Ramos (cell line): ENCODE data around the gene NTMT2.
"Not testable (repeated sequence)": the region's sequence is repeated elsewhere in the genome, so short reads cannot be mapped to it uniquely, and the experiment has no call there.

Experiments used
- in situ Hi-C: fragments of 300-500 bp; cut with MboI; formaldehyde crosslinking; loops from one replicate; pipeline ENCODE4 v1.14.3; 2022; ENCODE audit warnings: low sequenced_read_pairs; ENCODE audit not compliant: unreplicated experiment

NTMT2 gene

DNA sequence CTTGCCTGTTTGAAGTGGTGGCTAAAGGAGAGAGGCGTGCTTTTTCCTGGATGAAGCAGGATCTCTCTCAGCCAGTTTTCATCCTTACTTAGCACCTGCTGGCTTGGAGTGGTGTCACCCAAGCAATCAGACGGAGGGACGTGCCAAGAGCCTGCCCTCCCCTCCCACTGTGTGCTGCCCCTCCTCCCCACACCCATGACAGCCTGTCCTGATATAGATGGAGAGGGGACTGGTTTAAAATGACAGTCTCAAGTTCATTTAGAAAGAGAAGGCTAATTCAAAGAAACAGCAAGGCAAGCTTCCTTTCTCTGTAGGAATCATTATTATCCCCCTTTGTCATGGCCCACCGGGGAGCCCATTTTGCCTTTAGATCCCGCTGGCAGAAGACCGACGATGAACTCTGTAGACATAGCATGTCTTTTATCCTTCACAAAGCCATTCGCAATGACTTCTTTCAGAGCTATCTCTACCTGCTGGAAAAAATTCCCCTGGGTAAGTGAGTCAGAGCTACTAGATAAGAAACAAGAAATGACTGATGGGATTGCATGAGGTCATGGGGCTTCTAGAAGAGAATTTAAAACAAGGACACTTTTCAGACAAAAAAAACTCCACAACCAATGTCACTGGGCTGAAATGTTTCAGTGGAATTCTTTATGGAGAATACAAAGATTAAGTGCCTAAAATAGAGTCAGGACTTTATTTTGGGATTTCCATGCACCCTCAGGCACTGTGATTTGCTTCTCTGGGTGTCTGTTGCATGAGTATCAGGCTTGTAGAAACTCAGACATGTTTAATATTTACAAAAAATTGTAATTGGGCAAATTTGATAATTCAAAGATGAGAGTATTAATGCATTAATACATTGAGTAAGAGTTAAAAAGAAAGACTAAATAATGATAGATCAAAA, at the start of gene NTMT2:
TSS of gene NTMT2 (plus strand) at position 190 of the 907 bp plus-strand sequence. CDS start at position 339, 149 bp downstream.
- in situ Hi-C loops = no loop called here

DNA sequence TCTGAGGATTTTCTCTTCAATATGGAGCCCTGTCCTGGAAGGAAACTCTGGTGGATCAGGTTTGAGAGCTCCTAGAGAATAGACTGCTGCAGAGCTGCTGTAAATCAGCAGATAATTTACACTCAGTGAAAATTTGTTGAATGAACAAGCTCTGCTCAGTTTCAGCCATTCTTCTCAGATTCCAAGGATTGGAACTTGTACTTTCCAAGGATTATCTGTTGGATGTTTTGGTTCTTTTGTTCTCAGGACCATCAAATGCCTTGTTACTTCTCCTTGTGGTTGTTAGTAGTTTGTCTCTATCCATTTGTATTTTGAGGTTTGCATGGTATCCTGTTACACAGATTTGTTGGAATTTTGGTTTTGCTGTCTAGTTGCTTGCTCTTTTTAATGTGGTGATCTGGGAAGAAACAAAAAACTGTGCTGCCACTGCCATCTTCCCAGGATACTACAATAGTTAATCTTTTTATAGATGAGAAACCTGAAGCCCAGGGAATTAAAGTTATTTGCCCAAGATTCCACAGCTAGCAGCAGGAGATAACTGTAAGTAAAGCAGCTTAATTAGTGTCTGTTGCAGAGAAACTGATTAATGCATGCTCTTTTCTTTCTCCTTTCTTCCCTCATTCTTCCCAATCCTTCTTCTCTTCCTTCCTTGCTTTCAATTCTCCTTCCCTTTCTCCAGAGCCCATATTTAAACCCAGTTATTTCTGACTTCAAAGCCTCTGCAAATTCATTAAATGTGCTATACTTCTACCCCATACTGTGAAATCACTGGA, 49.6 kb upstream of the NTMT2 start:
- in situ Hi-C loops = no loop called here

DNA sequence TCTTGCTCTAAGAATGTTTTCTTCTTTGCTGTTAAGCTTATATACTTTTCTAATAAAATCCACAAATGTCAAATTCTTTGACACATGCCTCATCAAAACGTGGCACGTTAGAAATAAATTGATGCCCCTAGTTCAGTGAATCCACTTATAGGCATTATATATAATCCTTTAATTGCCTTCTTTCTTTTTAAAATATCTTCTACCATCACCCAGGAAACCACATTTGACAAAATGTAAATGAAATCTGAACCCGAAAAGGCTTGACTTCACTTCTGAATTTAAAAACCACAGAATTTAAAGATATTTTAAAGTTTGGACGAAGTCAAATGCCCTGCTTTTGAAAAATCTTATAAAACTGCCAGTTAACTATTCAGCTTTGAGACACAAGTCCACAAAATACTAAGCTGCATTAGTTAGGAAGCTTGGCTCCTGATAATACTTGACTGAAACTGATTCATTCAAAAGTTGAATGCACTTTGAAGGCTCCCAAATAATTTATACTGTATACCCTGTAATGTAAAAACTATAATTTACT, 48.9 kb upstream of the NTMT2 start:
- in situ Hi-C loops = no loop called here

DNA sequence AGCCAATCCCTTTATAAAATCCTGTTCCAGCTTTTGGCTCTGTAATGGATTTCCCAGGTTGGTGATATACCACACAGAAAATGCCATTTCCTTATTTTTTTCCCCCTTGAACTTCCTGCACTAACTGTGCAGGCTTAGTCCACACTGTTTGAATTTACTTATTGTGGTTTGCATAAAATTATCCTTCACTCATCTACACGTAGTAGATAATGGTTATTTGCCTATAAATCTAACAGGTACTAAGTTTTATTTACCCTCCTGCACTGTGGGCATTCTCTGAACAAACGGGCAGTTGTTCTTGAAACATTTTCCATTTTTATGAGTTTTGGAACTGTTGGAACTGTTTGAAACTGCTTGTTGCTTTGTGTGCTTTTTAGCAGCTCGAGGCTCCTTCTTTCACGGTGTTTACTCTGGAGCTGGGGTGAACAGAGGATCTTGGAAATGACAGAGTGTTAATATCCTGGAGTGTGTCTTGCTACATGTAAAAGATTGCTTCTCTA, 48.3 kb upstream of the NTMT2 start:
- in situ Hi-C loops = no loop called here

DNA sequence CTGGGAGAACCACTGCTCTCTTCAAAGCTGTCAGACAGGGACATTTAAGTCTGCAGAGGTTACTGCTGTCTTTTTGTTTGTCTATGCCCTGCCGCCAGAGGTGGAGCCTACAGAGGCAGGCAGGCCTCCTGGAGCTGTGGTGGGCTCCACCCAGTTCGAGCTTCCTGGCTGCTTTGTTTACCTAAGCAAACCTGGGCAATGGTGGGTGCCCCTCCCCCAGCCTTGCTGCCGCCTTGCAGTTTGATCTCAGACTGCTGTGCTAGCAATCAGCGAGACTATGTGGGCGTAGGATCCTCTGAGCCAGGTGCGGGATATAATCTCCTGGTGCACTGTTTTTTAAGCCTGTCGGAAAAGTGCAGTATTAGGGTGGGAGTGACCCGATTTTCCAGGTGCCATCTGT, 32.6 kb upstream of the NTMT2 start:
- in situ Hi-C loops = not testable (repeated sequence)

DNA sequence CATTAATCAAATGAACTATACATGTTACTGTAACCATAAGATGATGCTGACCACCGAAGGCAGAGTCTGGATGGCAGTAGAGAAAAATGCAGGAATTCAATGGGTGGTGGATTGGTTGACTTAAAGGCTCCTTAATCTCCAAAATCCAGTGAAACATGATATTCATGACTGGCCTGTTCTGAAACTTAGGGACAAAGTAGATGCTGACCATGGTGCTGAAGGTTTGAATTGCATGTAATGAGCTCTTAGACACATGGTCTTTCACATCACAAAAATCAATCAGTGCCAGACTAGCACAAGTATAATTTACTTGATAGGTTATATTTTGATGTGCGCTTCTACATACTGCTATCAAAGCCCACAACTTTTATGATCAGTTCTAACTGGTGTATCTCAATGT, 30.9 kb upstream of the NTMT2 start:
- in situ Hi-C loops = no loop called here

DNA sequence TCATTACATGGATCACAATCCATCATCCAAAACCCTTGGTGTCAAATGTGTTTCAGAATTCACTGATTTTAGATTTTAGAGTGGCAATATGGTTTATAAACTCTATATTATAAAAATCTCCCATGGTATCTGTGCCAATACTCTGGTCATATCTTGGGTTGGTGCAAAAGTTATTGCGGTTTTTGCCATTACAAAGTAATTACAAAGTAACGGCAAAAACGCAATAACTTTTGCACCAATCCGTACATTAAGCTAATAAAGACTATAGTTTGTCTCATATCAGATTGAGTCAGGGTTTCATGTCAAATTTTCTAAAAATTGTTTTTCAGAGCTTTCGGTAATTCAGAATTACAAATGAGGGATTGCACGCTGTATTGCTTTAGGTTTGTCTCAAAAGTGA, 23.4 kb upstream of the NTMT2 start:
- in situ Hi-C loops = no loop called here

DNA sequence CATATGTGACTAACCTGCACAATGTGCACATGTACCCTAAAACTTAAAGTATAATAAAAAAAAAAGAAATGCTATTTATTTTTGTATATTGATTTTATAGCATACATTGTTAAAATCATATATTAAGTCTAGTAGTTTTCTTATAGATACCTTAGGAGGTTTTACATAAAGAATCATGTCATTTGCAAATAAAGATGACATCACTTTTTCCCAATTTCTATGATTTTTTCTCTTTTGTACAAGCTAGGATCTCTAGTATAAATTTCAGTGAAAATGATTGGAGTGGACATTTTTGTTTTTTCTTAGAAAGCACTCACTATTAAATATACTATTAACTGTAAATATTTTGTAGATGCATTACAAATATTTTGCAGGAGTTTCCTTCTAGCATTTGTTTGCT, 20.5 kb upstream of the NTMT2 start:
- in situ Hi-C loops = no loop called here

DNA sequence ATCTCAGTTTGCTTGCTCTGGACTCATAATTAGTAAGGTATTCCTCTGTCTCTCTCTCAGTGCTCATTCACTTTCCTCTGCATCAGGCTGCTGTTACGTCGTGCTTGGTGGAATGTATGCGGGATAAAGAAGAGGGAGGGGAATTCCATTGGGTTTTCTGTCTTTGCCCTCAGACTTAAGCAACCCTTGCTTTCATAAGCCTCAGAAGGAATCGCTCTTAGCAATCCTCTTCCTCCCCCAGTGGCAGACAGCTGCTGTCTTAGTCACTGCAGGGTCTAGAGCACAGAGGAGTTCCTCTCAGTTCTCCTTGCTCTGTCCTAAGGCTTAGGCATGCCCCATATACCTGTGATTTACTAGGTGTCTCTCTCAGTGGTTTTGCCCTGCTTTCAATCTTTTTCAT, 19.1 kb upstream of the NTMT2 start:
- in situ Hi-C loops = no loop called here

DNA sequence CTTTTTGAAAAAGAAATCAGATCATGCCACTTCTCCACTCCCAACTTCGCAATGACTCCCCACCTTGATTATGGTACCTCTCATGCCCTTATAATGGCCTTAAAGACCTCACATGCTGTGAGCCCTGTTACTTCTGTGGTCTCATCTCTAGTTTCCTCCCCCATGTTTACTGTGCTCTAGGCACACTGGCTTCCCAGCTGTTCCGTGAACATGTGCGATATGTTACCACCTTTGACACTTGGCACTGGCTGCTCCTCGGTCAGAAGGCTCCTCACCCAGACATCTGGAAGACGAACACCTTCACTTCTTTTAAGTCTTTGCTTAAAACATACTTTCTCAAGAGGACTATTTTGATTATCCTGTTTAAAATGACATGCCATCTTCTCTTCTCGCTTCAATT, 14.3 kb upstream of the NTMT2 start:
- in situ Hi-C loops = no loop called here

DNA sequence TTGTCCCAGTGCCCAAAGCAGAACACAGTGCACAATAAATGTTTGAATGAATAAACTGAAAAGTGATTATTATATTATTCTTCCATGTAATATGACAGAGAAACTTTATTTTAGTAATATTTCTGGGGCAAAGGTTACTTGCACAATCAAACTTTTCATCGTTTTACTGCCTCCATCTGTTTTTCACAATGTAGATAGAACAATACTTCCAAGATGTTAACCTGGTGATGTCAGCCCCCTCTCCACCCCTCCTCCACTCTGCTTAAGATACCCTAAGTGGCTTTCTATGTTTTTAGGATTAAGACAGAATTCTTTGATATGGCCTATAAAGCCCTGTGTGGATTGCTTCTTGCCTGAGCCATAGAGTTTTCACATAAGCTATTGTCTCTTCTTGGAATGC, 13.8 kb upstream of the NTMT2 start:
- in situ Hi-C loops = no loop called here

DNA sequence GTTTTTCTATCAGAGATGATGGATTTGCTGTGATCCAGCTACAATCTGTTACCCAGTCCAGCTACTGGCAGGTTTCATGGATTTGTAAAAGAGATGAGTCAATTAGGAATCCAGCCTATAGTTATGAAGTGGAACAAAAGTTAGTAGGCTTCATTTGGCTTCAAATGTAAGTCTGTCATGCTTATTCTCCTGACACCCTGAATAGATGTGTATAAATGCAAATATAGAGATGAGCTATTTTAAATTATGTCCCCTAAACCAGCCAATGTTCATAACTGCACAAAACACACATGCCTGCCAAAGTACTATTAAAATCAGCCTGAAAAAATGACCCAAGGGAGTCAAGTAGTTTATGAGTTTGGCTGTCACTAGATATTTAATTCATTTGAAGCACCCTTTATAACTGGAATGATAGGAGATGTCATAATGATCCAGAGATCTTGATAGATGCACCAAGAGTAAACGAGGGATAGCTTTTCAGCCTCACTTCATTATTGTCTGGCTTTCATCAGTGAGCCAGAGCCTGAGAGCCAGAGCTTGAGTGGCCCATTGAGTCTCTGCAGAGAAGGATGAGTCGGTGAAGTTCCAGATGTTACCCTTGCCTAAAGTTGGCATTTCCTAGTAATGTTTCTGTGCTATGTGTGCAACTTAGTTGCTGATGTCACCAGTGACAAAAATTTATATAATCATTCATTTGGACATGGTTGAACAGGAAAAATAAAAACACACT, 11.8 kb upstream of the NTMT2 start:
- in situ Hi-C loops = no loop called here

DNA sequence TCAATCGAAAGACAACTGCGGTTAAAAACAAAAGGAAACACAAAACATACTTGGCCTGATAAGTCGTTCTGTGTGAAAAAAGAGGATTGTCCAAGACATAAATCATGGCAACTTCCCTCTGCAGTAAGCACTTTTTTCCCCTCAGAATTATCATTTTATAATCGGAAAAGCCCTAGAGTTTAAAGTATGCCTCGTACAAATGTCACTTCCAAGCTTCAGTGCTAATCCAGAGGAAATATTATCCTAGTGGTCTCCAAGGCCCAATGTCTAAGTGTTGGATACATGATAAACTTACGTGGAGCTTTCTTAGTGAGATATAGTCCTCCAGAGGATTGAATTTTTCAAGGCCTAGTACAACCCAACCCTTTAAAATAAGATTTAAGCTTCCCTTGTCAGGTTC, 11.2 kb upstream of the NTMT2 start:
- in situ Hi-C loops = no loop called here

DNA sequence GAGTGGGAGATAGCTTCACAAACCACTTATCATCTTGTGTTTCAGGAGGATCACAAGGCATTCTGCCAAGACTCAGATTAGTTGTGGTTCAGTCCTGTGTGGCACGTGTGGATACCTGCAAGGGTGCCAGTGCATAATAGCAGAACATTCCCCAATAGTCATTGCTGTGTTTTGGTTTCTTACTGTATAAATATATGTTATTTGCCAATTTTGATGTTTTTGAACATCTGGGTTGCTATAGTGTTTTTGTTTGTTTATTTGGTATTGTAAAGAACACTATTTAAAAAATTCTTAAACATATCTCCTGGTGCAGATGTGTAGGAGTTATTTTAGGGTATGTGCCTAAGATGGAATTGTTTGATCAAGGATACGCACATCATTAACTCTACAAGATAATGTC, 5.4 kb upstream of the NTMT2 start:
- in situ Hi-C loops = no loop called here

DNA sequence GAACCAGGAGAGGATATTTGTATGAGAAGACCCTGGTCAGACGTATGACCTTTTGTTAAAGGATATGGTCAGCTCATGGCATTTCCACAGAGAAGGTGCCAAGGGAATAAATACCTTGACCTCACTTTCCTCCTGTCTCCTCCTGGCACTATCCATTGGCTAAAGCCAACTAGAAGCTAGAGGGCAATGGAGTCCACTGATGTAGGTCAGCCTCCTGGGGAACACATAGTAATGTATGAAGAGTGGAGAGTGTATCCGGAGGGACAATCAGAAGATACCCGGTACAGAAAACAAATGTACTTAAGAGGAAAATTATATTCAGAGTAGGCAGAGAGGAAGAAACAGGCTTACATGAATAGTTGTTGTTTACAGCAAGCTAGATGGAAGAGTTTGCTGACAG, 698 bp upstream of the NTMT2 start:
- in situ Hi-C loops = no loop called here

DNA sequence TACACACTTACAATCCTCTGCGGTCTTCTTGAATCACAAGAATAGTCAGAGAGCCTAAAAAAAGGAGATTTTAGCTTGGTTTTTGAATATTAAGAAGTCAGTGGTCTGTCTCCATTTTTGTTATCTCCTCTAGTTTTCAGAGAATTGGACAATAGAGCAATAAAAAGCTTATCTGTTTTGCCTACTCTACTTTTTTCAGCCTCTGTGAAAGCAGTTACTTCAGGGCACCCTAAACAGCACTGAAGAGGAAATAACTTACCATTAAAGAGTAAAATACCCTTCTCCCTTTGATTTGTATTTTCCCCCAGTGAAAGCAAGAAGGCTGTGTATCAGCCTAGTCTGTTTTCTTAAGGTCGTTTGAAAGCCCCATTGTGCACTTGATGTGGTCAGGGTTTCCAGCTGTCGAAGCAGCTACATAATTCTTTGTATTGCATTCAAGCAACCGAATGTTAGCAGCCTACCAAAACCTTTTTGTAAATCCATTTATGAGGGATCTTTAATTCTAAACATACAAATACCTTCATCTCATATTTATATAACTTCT, 1.0 kb downstream of the NTMT2 start:
- in situ Hi-C loops = no loop called here

DNA sequence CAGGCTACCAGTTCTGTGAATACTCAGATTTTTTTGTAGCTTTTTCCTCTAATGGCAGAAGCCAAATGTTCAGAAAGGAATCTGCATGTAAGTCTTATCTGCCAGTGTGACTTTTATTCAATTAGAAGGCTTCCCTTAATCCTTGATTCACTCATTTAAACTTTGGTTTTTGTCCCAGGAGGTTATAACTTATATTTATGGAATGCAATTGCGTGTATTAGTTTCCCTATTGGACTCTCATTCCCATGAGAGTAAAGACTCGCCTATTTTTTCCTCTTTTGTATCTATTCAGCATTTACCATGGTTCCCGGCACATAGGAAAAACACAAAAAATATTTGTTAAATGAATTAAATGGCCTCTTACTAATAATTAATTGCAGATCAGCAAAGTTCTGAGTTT, 3.5 kb downstream of the NTMT2 start:
- in situ Hi-C loops = no loop called here

DNA sequence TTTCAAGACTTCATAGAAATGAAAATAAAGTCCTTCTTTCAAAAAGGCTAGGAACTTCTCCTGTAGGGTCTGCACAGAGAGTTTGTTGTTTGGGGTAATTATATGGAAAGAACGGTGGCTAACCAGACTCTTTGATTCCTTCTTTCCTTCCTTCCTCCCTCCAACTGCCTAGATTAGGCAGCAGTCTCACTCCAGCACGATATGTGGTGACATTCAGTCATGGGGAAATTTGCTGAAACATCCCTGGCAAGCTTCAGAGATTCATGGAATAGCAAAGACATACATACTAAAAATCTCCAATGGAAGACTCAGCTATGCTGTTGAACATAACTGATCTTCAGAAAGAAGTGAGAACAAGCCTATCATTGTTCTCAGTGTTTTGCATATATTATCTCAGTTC, 4.3 kb downstream of the NTMT2 start:
- in situ Hi-C loops = no loop called here

DNA sequence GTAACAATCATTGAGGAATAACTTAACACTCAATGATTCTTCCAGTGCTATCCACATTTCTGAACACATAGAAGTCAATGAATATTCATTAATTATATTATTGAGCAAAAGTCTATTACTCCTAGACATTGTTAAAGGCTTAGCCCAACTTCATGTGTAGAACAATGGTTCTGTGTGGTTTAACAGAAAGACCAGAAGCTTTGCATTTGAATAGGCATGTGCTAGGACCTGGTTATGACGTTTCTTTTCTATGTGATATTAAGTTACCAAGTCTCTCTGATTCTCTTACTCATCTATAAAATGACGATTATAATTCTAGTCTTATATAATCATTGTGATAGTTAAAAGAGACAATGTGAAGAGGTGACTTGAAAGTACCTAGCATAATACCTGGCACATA, 5.2 kb downstream of the NTMT2 start:
- in situ Hi-C loops = no loop called here

DNA sequence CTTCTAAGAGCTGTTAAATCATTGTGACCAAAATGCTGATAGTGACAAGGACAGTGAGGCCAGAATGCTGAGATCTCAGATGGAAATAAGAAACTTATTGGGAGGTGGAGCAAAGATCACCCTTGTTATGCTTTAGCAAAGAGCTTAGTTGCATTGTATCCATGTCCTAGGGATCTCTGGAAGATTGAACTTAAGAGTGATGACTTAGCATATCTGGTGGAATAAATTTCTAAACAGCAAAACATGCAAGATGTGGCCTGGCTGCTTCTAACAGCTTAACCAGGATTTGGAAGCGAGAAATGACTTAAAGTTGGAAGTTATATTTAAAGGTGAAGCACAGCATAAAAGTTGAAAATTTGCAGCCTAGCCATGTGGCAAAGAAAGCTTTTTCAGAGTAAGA, 7.7 kb downstream of the NTMT2 start:
- in situ Hi-C loops = no loop called here
